Neural cell (in vitro differentiated cells): Measurements from ENCODE around the gene ATP11C. TPM values are rescaled to one million over a fixed set of nuclear protein-coding genes. Genes with fewer than 3 reads are reported as not detected.

ENCODE experiments used
- H2AFZ ChIP-seq: fragments of 200-600, 300-800 bp; sonication (generic), shearing (Covaris generic); 2 replicates; pipeline ENCODE4 v1.6.0; 2014; ENCODE audit warnings: low read depth, mild to moderate bottlenecking, antibody characterized with exemption, low read length, moderate library complexity
- H3F3A ChIP-seq: fragments of 200-600 bp; shearing (Covaris generic); 2 replicates; pipeline ENCODE4 v1.6.1; 2016; ENCODE audit warnings: mild to moderate bottlenecking, moderate library complexity, mixed read lengths, antibody characterized with exemption, low read length; ENCODE audit not compliant: insufficient read depth, poor library complexity, severe bottlenecking
- H3K27ac ChIP-seq: fragments of 200-600, 300-800 bp; sonication (generic), shearing (Covaris generic); 2 replicates; pipeline ENCODE4 v1.5.1; 2014; ENCODE audit warnings: mild to moderate bottlenecking, low read length, moderate library complexity
- H3K27me3 ChIP-seq: fragments of 300-800, 200-600 bp; sonication (generic), shearing (Covaris generic); 2 replicates; pipeline ENCODE4 v1.6.0; 2014; ENCODE audit warnings: mild to moderate bottlenecking, low read depth, low read length, moderate library complexity; ENCODE audit not compliant: insufficient read depth
- H3K36me3 ChIP-seq: fragments of 300-800, 200-600 bp; sonication (generic), shearing (Covaris generic); 2 replicates; pipeline ENCODE4 v1.5.1; 2014; ENCODE audit warnings: mild to moderate bottlenecking, antibody characterized with exemption, low read length, moderate library complexity; ENCODE audit not compliant: insufficient read depth
- H3K4me2 ChIP-seq: fragments of 300-800, 200-600 bp; sonication (generic), shearing (Covaris generic); 2 replicates; pipeline ENCODE4 v1.6.0; 2014; ENCODE audit warnings: mild to moderate bottlenecking, low read length
- H3K4me3 ChIP-seq: fragments of 300-800, 200-600 bp; sonication (generic), shearing (Covaris generic); 2 replicates; pipeline ENCODE4 v1.5.1; 2014; ENCODE audit warnings: mild to moderate bottlenecking, low read length, moderate library complexity
- H3K79me2 ChIP-seq: fragments of 200-600 bp; shearing (Covaris generic); replicated peaks from 2 replicates; pipeline ENCODE4 v1.6.0; 2014; ENCODE audit warnings: mild to moderate bottlenecking, low read length, moderate library complexity; ENCODE audit not compliant: insufficient read depth
- H3K9ac ChIP-seq: fragments of 300-800, 200-600 bp; sonication (generic), shearing (Covaris generic); 2 replicates; pipeline ENCODE4 v1.6.1; 2016; ENCODE audit warnings: mild to moderate bottlenecking, low read length, mixed read lengths
- H3K9me2 ChIP-seq: fragments of 200-600 bp; shearing (Covaris generic); 2 replicates; pipeline ENCODE4 v1.6.1; 2016; ENCODE audit warnings: mild to moderate bottlenecking, low read length, mixed read lengths; ENCODE audit not compliant: insufficient read depth
- H3K9me3 ChIP-seq: fragments of 200-600, 300-800 bp; sonication (generic), shearing (Covaris generic); 2 replicates; pipeline ENCODE4 v1.6.1; 2016; ENCODE audit warnings: mild to moderate bottlenecking, mixed run types, low read length, moderate library complexity, mixed read lengths
- H4K20me1 ChIP-seq: fragments of 200-600 bp; shearing (Covaris generic); 2 replicates; pipeline ENCODE4 v1.6.1; 2016; ENCODE audit warnings: mild to moderate bottlenecking, mixed run types; ENCODE audit not compliant: insufficient read depth
- EP300 ChIP-seq: fragments of 450-650 bp; conservative IDR thresholded peaks from 2 replicates; pipeline ENCODE4 v1.6.1; 2014; ENCODE audit warnings: antibody characterized with exemption, mild to moderate bottlenecking, moderate library complexity; ENCODE audit not compliant: poor library complexity, severe bottlenecking
- EZH2 ChIP-seq: fragments of 200-600, 300-800 bp; shearing (Covaris generic), sonication (generic); IDR thresholded peaks from 2 replicates; pipeline ENCODE4 v1.6.1; 2014; ENCODE audit warnings: antibody characterized with exemption, low read length, borderline replicate concordance, mild to moderate bottlenecking; ENCODE audit not compliant: insufficient read depth, poor library complexity, severe bottlenecking
- MXI1 ChIP-seq: fragments of 450-650 bp; conservative IDR thresholded peaks from 2 replicates; pipeline ENCODE4 v1.6.1; 2014; ENCODE audit warnings: antibody characterized with exemption, mild to moderate bottlenecking; ENCODE audit not compliant: poor library complexity, severe bottlenecking
- POLR2AphosphoS5 ChIP-seq: IDR thresholded peaks from 2 replicates; pipeline ENCODE4 v1.6.1; 2012
- RAD21 ChIP-seq: fragments of 450-650 bp; conservative IDR thresholded peaks from 2 replicates; pipeline ENCODE4 v1.6.1; 2014; ENCODE audit warnings: antibody characterized with exemption, mild to moderate bottlenecking, moderate library complexity
- SMC3 ChIP-seq: fragments of 450-650 bp; conservative IDR thresholded peaks from 2 replicates; pipeline ENCODE4 v1.6.1; 2014; ENCODE audit warnings: antibody characterized with exemption, mild to moderate bottlenecking, moderate library complexity; ENCODE audit not compliant: poor library complexity
- TAF1 ChIP-seq: IDR thresholded peaks from 2 replicates; pipeline ENCODE4 v1.6.1; 2012; ENCODE audit warnings: low read depth
- polyA plus RNA-seq: library from polyadenylated mRNA; depleted of rRNA; stranded (reverse); fragments of >200 nt; gene quantifications from 2 replicates; pipeline ENCODE4 v1.2.3, GENCODE V29; 2014
- TF ChIP-seq, protein P1 (sequence below): IDR thresholded peaks from 2 replicates; pipeline ENCODE4 v1.6.1; 2012; ENCODE audit warnings: borderline replicate concordance
- TF ChIP-seq, protein P2 (sequence below): fragments of 450-650 bp; IDR thresholded peaks from 2 replicates; pipeline ENCODE4 v1.5.1; 2014; ENCODE audit warnings: antibody characterized with exemption, mild to moderate bottlenecking, moderate library complexity; ENCODE audit not compliant: poor library complexity, severe bottlenecking

The ATP11C gene
- polyA plus RNA-seq, 1 donor from 2014 or later = 111 TPM

DNA sequence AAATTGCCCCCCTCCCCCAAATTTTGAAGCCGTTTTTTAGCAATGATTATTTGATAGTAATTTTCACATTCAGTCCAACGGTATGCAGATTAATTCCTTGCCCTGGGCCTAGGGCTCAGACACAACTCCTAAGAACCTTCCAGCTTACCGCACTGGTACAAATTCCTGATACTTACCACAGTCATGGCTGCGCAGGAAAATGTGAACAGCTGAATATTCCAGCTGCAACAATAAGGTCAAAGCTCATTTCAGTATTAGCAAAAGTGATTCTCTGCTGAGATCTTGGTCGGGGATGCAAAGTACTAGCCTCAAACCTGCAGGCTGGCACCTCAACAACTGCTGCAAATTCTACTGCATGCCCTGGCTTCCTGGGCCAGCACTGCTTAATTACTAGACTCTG, 3.0 kb downstream of the ATP11C start:
- Histone ChIP-seq H3K9ac (no peak overlapping the region), H3K4me2 (peak overlapping the region; percentile 59), H4K20me1 (no peaks in the 10 kb centered on the region), H3K36me3 (no peaks in the 10 kb centered on the region), H3K27ac (no peak overlapping the region), H3K27me3 (no peaks in the 10 kb centered on the region), H3K9me2 (no peaks in the 10 kb centered on the region), H3K79me2 (peaks cover 45% of the 10 kb centered on the region), H3K9me3 (no peaks in the 10 kb centered on the region), H2AFZ (no peak overlapping the region), H3K4me3 (peak overlapping the region; percentile 77), H3F3A (no peaks in the 10 kb centered on the region)
- TF ChIP-seq MXI1 (no peak), EZH2 (no peak), RAD21 (no peak)

DNA sequence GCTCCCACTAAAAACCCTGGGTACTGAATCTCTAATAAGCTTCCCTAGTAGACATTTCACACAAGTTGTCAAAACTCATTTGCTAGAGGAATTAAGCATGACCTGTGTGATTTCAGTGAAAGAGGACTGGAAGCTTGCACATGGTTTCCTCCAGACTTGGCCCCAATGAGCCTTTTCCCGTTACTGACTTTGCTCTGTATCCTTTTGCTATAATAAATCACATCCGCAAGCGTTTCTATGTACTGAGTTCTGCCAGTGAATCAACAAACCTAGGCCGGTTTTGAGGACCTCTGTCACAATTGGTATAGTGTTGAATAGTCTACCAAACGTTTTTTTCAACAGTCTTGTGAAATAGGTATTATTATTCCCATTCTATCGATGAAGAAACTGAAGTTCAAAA, 8.2 kb downstream of the ATP11C start:
- Histone ChIP-seq H4K20me1 (no peaks in the 10 kb centered on the region), H2AFZ (no peak overlapping the region), H3K9me2 (no peaks in the 10 kb centered on the region), H3K9ac (no peak overlapping the region), H3K4me3 (no peak overlapping the region), H3K27me3 (no peaks in the 10 kb centered on the region), H3K4me2 (no peak overlapping the region), H3K79me2 (peaks cover 31% of the 10 kb centered on the region), H3K36me3 (no peaks in the 10 kb centered on the region), H3K9me3 (no peaks in the 10 kb centered on the region), H3F3A (no peaks in the 10 kb centered on the region), H3K27ac (no peak overlapping the region)
- TF ChIP-seq, protein P1, sequence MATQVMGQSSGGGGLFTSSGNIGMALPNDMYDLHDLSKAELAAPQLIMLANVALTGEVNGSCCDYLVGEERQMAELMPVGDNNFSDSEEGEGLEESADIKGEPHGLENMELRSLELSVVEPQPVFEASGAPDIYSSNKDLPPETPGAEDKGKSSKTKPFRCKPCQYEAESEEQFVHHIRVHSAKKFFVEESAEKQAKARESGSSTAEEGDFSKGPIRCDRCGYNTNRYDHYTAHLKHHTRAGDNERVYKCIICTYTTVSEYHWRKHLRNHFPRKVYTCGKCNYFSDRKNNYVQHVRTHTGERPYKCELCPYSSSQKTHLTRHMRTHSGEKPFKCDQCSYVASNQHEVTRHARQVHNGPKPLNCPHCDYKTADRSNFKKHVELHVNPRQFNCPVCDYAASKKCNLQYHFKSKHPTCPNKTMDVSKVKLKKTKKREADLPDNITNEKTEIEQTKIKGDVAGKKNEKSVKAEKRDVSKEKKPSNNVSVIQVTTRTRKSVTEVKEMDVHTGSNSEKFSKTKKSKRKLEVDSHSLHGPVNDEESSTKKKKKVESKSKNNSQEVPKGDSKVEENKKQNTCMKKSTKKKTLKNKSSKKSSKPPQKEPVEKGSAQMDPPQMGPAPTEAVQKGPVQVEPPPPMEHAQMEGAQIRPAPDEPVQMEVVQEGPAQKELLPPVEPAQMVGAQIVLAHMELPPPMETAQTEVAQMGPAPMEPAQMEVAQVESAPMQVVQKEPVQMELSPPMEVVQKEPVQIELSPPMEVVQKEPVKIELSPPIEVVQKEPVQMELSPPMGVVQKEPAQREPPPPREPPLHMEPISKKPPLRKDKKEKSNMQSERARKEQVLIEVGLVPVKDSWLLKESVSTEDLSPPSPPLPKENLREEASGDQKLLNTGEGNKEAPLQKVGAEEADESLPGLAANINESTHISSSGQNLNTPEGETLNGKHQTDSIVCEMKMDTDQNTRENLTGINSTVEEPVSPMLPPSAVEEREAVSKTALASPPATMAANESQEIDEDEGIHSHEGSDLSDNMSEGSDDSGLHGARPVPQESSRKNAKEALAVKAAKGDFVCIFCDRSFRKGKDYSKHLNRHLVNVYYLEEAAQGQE = no peak
- TF ChIP-seq MXI1 (no peak), RAD21 (no peak), TAF1 (no peak), SMC3 (no peak), EP300 (no peak), POLR2AphosphoS5 (no peak), EZH2 (no peak)
- TF ChIP-seq, protein P2, sequence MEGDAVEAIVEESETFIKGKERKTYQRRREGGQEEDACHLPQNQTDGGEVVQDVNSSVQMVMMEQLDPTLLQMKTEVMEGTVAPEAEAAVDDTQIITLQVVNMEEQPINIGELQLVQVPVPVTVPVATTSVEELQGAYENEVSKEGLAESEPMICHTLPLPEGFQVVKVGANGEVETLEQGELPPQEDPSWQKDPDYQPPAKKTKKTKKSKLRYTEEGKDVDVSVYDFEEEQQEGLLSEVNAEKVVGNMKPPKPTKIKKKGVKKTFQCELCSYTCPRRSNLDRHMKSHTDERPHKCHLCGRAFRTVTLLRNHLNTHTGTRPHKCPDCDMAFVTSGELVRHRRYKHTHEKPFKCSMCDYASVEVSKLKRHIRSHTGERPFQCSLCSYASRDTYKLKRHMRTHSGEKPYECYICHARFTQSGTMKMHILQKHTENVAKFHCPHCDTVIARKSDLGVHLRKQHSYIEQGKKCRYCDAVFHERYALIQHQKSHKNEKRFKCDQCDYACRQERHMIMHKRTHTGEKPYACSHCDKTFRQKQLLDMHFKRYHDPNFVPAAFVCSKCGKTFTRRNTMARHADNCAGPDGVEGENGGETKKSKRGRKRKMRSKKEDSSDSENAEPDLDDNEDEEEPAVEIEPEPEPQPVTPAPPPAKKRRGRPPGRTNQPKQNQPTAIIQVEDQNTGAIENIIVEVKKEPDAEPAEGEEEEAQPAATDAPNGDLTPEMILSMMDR = no peak
